ENCODE measurements around the gene FURIN.

FURIN gene

DNA sequence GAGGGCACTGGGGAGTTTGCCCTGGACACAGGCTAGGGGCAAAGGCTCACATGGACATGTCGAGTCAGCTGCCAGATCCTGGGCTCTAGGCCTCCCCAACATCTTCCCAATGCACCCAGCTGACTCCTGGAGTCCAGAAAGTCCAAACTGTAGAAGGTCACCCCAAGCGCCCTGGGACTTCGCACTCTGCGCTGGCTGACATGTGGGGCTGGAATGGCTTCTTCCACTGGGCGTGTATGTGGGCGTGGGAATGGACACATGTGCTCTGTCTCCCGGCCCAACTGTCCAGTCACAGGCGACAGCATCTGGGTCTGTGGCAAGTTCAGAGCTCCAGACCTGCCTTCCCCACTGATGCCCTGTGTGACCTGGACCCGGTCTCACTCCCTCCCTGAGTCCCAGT, 13.2 kb upstream of the FURIN start:
- Histone ChIP-seq H3K4me3 (ENCODE audit: low read length) (no peak overlapping the region), H2AFZ (ENCODE audit: low read depth, low read length) (no peak overlapping the region), H3K4me1 (ENCODE audit: insufficient read depth, low read length) (no peaks in the 10 kb centered on the region), H3K36me3 (ENCODE audit: insufficient read depth, low read length) (no peaks in the 10 kb centered on the region), H3K9me3 (ENCODE audit: low read length) (no peaks in the 10 kb centered on the region), H3K27me3 (ENCODE audit: insufficient read depth, low read length) (no peaks in the 10 kb centered on the region)

DNA sequence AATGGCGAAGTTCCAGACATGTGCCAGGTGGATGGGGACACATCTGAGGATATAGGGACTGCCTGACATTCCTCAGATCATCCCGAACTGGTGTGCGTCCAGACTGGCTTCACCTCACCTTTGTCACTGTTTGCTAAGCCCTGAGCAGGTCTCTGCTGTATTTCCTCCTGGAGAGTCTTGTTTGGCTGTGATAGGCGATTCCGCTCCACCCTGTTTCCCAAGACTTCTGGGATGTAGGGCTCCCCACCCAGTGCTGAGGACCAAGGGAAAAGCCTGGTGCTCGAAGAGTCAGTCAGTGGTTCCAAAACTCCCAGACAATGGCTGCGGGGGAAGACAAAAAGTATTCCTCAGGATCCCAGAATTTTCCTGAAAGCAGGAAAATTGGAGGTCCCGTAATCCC, 11.1 kb upstream of the FURIN start:
- Histone ChIP-seq H3K4me1 (ENCODE audit: insufficient read depth, low read length) (no peaks in the 10 kb centered on the region), H3K9me3 (ENCODE audit: low read length) (no peaks in the 10 kb centered on the region), H3K27me3 (ENCODE audit: insufficient read depth, low read length) (no peaks in the 10 kb centered on the region), H2AFZ (ENCODE audit: low read depth, low read length) (no peak overlapping the region), H3K4me3 (ENCODE audit: low read length) (no peak overlapping the region), H3K36me3 (ENCODE audit: insufficient read depth, low read length) (no peaks in the 10 kb centered on the region)

DNA sequence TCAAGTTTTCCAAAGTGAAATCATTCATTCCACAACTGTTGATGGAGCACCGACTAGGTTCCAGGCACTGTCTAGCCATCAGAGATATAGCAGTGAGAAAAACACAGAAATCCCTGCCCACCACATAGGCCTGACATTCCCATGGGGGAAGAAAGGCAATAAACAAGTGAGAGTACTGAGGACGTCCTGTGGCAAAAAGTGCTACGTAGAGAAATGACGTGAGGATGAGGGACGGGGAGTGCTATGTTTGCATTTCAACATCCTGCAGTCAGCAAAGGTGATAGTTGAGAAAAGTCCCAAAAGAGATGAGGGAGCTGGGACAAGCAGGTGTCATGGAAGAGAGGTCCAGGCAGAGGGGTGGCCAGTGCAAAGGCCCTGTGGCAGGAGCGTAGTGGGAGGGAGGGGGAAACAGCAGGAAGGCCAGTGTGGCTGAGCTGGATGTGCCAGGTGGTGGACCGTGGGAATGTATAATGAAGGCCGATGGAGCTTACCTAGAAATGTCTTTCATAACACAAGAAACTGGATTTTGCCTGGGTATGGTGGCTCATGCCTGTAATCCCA, 10.4 kb upstream of the FURIN start:
- Histone ChIP-seq H2AFZ (ENCODE audit: low read depth, low read length) (no peak overlapping the region), H3K9me3 (ENCODE audit: low read length) (no peaks in the 10 kb centered on the region), H3K27me3 (ENCODE audit: insufficient read depth, low read length) (no peaks in the 10 kb centered on the region), H3K4me3 (ENCODE audit: low read length) (no peak overlapping the region), H3K4me1 (ENCODE audit: insufficient read depth, low read length) (no peaks in the 10 kb centered on the region), H3K36me3 (ENCODE audit: insufficient read depth, low read length) (no peaks in the 10 kb centered on the region)

DNA sequence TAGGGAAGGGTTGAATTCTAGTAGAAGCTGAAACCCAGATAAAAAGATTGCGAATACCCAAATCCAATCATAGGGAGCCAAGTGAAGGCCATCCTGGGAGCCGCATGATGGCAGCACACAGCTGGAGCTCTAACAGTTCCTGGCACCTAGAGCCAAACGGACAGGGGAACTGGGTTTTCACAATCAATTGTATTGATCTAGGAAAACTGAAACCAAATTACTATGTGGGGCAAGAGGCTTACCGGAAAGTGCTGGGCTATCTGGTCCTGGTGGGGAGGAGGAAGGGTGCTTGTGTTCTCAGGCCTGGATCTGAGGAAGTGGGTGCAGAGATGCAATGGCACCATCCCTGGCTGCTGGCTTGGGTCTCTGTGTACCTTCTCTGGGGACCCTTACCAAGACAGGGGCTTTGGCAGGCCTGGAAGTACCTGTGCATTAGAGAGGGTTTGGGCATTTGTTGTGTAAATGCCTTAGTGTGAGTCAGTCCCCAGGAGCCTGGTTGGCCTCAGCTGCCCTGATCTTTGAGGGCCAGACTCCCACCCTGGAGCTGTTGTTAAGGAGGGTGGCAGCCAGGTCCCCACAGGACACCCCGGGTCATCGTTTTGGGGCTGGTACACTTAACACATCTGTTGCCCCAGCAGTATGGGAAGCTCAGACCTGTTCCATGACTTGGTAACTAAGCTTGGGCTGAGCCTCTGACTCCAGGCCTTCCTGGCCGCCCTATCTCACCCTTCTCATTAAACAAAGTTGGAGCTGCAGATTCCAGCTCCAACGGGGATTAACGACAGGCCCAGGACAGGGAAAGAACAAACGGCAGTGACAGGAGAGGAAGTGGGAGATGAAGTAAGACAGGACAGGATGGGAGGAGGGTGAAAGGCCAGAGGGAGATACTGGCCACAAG, 8.9 kb upstream of the FURIN start:
- Histone ChIP-seq H3K9me3 (ENCODE audit: low read length) (no peaks in the 10 kb centered on the region), H3K27me3 (ENCODE audit: insufficient read depth, low read length) (no peaks in the 10 kb centered on the region), H3K4me3 (ENCODE audit: low read length) (no peak overlapping the region), H3K36me3 (ENCODE audit: insufficient read depth, low read length) (no peaks in the 10 kb centered on the region), H2AFZ (ENCODE audit: low read depth, low read length) (no peak overlapping the region), H3K4me1 (ENCODE audit: insufficient read depth, low read length) (no peaks in the 10 kb centered on the region)

DNA sequence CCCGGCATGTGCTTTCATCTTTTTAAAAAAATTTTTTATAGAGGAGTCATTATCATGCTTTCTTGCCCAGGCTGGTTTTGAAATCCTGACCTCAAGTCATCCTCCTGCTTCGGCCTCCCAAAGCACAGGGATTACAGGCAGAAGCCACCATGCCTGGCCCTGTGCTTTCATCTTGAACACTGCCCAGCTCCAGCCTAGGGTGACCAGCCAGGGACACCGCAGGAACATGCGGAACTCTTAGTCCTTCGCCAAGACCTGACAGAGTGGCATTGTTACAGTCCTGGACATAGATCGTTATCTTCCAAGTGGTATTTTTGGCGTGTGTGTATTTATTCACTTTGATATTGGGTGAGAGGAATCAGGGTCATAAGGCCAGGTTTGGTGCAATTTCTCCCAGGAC, 7.9 kb upstream of the FURIN start:
- Histone ChIP-seq H2AFZ (ENCODE audit: low read depth, low read length) (no peak overlapping the region), H3K36me3 (ENCODE audit: insufficient read depth, low read length) (no peaks in the 10 kb centered on the region), H3K4me3 (ENCODE audit: low read length) (no peak overlapping the region), H3K9me3 (ENCODE audit: low read length) (no peaks in the 10 kb centered on the region), H3K4me1 (ENCODE audit: insufficient read depth, low read length) (no peaks in the 10 kb centered on the region), H3K27me3 (ENCODE audit: insufficient read depth, low read length) (no peaks in the 10 kb centered on the region)

DNA sequence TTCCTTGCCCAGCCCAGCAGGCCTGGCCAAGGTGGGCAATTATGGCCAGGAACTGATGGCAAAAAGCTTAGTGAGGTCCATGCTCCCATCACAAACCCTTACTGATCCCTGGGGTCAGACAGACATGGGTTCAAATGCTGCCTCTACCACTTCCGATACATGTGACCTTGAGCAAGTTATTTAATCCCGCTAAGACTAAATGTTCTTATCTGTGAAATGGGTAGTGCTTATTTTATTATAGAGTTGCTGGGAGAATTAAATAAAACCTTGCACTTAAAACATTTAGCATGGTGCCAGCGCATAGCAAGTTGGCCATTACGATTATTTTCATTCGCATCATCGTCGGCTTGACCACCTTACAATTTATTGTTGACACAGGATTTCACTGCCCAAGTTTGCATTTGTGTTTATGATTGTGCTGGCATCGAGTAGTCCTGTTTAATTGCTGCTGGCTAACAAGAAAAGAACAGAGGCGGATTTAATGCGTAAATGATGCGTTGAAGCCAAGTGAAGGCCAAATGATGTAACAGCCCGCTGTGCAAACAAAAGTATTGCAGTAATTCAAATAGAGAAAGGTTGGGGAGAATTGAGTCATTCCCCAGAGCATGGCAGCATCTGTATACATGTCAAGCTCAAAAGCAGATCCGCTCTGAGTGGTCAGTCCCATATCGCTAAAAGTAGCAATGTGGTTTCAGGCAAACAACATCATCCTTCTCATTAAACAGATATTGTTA, 7.3 kb upstream of the FURIN start:
- no peaks in the 10 kb centered on the region for H3K36me3 ChIP-seq (ENCODE audit: insufficient read depth, low read length)
- no peak overlapping the region for H3K4me3 ChIP-seq (ENCODE audit: low read length)
- H3K9me3 ChIP-seq (ENCODE audit: low read length) = no peaks in the 10 kb centered on the region
- H2AFZ ChIP-seq (ENCODE audit: low read depth, low read length) = no peak overlapping the region
- H3K27me3 ChIP-seq (ENCODE audit: insufficient read depth, low read length) = no peaks in the 10 kb centered on the region
- H3K4me1 ChIP-seq (ENCODE audit: insufficient read depth, low read length) = no peaks in the 10 kb centered on the region

DNA sequence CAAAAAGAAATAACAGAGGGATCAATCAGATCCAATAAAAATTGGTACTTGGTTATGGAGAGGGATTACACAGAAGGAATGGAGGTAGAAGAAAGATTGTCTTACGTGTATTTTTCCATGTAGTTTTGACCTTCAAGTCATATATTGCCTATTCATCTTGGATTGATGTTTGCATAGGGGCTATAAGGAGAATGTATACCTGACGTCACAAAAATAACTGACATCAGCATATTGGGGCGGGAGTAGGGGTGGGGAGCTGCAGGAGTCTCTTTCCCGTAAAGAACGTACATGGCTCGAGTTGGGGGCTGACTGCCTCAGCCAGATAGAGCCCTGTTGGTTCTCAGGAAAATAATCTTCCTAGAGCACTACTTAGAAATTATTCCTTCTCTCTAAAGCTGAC, 5.9 kb upstream of the FURIN start:
- Histone ChIP-seq H3K4me3 (ENCODE audit: low read length) (no peak overlapping the region), H3K36me3 (ENCODE audit: insufficient read depth, low read length) (no peaks in the 10 kb centered on the region), H2AFZ (ENCODE audit: low read depth, low read length) (no peak overlapping the region), H3K4me1 (ENCODE audit: insufficient read depth, low read length) (no peaks in the 10 kb centered on the region), H3K9me3 (ENCODE audit: low read length) (no peaks in the 10 kb centered on the region), H3K27me3 (ENCODE audit: insufficient read depth, low read length) (no peaks in the 10 kb centered on the region)

DNA sequence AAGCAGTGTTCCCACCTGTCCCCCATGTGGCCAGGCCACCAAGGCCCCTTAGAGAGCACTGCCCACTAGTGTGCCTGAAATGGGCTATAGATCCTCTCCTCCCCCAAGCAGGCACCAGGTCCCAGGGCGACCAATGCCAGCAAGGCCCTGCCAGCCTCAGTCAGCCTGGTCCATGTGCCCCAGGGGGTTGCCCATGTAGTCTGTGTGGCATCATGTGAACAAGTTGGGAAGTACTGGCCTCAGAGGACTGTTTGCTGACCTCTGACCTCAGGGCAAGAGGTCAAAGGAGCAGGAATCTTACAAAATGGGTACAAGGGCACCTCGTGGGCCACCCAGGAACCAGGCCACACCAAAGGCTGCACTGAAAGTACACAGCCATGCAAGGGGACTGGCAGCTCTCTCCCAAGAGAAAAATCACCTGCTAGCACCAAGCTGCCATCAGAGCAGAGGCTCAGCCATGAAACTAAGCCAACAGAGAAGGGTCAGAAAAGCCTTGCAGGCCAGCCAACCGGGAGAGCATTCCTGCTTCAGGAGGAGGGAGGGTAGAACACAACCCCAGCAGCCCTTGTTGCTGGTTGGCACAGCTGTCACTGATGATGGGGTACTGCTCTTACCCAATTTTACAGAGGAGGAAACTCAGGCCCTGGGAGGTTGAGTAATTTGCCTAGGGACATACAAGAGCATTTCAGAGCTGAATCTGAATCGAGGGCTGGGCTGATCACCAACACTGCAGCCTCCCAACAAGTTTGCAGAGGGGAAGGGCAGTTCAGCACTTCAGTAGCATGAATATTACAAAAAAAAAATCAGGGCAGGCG, 5.2 kb upstream of the FURIN start:
- no peak overlapping the region for H2AFZ ChIP-seq (ENCODE audit: low read depth, low read length)
- H3K27me3 ChIP-seq (ENCODE audit: insufficient read depth, low read length) = no peaks in the 10 kb centered on the region
- H3K4me3 ChIP-seq (ENCODE audit: low read length) = no peak overlapping the region
- H3K36me3 ChIP-seq (ENCODE audit: insufficient read depth, low read length) = no peaks in the 10 kb centered on the region
- H3K9me3 ChIP-seq (ENCODE audit: low read length) = no peaks in the 10 kb centered on the region
- H3K4me1 ChIP-seq (ENCODE audit: insufficient read depth, low read length) = no peaks in the 10 kb centered on the region

DNA sequence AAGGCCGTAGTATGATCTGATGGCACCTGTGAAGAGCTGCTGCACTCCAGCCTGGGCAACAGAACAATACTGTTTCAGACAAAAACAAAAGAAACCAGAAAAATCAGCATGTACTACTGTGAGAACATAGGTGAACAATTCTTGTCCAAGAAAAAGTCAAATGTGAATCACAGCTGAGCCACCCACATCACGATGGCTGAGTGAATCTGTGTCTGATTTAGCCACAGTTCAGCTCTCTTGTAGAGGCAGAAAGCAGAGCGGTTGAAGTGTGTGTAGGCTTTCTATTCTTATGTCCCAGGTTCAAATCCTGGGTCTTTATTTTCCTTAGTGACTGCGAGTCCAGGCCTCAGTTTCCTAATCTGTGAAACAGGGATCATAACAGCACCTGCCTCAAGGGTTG, 4.4 kb upstream of the FURIN start:
- Histone ChIP-seq H3K9me3 (ENCODE audit: low read length) (no peaks in the 10 kb centered on the region), H3K27me3 (ENCODE audit: insufficient read depth, low read length) (no peaks in the 10 kb centered on the region)

DNA sequence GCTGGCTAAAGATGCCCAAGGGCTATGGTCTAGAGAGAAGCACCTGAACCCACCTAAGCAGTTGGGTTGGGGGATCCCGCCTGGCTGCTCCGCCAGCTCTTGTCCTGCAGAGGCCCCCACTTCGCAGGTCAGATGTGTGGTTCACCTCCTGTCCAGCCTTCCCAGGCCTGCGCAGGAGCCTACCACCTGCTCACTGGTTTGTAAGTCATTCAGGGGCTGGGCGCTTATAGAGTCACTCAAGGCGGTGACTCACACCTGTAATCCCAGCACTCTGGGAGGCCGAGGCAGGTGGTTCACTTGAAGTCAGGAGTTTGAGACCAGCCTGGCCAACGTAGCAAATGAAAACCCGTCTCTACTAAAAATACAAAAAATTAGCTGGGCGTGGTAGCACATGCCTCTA, 3.9 kb upstream of the FURIN start:
- no peak overlapping the region for H3K4me3 ChIP-seq (ENCODE audit: low read length)
- H3K27me3 ChIP-seq (ENCODE audit: insufficient read depth, low read length) = no peaks in the 10 kb centered on the region
- H3K9me3 ChIP-seq (ENCODE audit: low read length) = no peaks in the 10 kb centered on the region
- H3K36me3 ChIP-seq (ENCODE audit: insufficient read depth, low read length) = no peaks in the 10 kb centered on the region
- peaks cover 6% of the 10 kb centered on the region for H3K4me1 ChIP-seq (ENCODE audit: insufficient read depth, low read length)
- H2AFZ ChIP-seq (ENCODE audit: low read depth, low read length) = no peak overlapping the region

More for the DNA sequence above, 4.4 kb upstream of the FURIN start:
- H3K36me3 ChIP-seq (ENCODE audit: insufficient read depth, low read length) = no peaks in the 10 kb centered on the region
- H3K4me3 ChIP-seq (ENCODE audit: low read length) = no peak overlapping the region
- peaks cover under 1% of the 10 kb centered on the region for H3K4me1 ChIP-seq (ENCODE audit: insufficient read depth, low read length)
- H2AFZ ChIP-seq (ENCODE audit: low read depth, low read length) = no peak overlapping the region

DNA sequence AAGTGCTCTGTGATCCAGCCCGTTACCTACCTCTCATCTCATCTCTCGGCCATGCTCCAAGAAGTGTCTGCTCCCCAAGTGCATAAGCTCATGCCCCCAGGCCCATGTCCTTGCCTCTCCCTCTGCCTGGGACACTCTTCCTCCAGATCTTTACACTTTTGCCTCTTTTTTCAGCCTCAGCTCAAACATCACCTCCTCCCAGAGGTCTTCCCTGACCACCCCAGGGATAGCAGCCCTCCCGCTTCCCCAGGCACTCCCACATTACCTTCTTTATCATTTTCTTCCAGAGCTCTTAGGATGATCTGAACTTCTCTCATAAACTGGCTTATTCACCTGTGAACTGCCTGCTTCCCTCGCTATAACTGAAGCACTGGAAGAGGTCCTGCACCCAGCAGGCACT, 2.7 kb upstream of the FURIN start:
- Histone ChIP-seq H3K36me3 (ENCODE audit: insufficient read depth, low read length) (no peaks in the 10 kb centered on the region), H3K4me1 (ENCODE audit: insufficient read depth, low read length) (peaks cover 10% of the 10 kb centered on the region)

DNA sequence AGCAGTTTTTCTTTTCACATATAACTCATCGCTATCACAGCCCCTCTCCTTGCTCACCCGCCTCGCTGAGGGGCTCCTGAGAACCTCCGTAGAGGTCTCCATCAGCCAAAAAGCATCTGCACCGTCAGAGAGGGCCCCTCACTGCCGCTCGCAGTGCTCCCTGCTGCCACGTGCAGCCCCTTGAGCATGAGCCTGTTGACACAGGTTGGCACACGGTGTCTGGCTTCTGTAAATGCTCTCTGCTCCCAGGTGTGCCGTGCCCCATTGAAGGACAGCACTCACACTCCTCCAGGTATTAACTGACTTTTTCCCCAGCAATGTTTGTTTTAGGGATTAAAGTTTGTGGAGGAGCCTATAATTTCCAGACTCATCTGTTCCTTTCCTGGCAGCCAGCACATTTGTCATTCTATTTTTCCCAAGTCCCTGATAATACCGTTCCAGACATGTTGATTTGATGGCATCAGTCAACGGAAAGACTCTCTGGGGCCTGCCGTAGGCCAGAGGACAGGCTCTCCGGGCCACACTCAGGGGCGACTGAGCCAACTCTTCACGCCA, 2.1 kb upstream of the FURIN start:
- H3K9me3 ChIP-seq (ENCODE audit: low read length) = no peaks in the 10 kb centered on the region
- H3K4me1 ChIP-seq (ENCODE audit: insufficient read depth, low read length) = peaks cover 10% of the 10 kb centered on the region
- H2AFZ ChIP-seq (ENCODE audit: low read depth, low read length) = no peak overlapping the region
- no peaks in the 10 kb centered on the region for H3K27me3 ChIP-seq (ENCODE audit: insufficient read depth, low read length)
- no peaks in the 10 kb centered on the region for H3K36me3 ChIP-seq (ENCODE audit: insufficient read depth, low read length)
- no peak overlapping the region for H3K4me3 ChIP-seq (ENCODE audit: low read length)

More for the DNA sequence above, 2.7 kb upstream of the FURIN start:
- Histone ChIP-seq H3K27me3 (ENCODE audit: insufficient read depth, low read length) (no peaks in the 10 kb centered on the region), H2AFZ (ENCODE audit: low read depth, low read length) (no peak overlapping the region), H3K9me3 (ENCODE audit: low read length) (no peaks in the 10 kb centered on the region), H3K4me3 (ENCODE audit: low read length) (no peak overlapping the region)
